NCI-H524 treated with DMSO at 0.1 percent for 48 hours (cell line): ENCODE results near the gene ABLIM1.

Source experiments
- DNase-seq: peaks from one replicate; lab custom pipeline; 2025; lab: John Stamatoyannopoulos, UW

Gene ABLIM1

GRCh38 chr10:114623661-114624294, 34.3 kb downstream of the ABLIM1 start:
- DNase-seq, result no peak

- no peak for DNase-seq
These were observed 34.9 kb downstream of the ABLIM1 start for GRCh38 chr10:114623155-114623554.

GRCh38 chr10:114618722-114619121, 39.4 kb downstream of the ABLIM1 start:
- DNase-seq, result no peak

GRCh38 chr10:114616516-114616915, 41.6 kb downstream of the ABLIM1 start:
- DNase-seq, result no peak

- DNase-seq, result no peak
These were observed 42.0 kb downstream of the ABLIM1 start for GRCh38 chr10:114616103-114616502.

- DNase-seq, result no peak
These were observed 42.5 kb downstream of the ABLIM1 start for GRCh38 chr10:114615600-114616007.

GRCh38 chr10:114613237-114613979, 44.7 kb downstream of the ABLIM1 start:
- DNase-seq, result no peak

GRCh38 chr10:114611617-114612016, 46.5 kb downstream of the ABLIM1 start:
- peak; percentile 14 for DNase-seq

- DNase-seq, result no peak
These were observed 48.3 kb downstream of the ABLIM1 start for GRCh38 chr10:114609518-114610426.

- DNase-seq, result no peak
These were observed 50.6 kb downstream of the ABLIM1 start for GRCh38 chr10:114607358-114607998.

- no peak for DNase-seq
These were observed 52.8 kb downstream of the ABLIM1 start for GRCh38 chr10:114605155-114605797.

GRCh38 chr10:114604357-114605130, 53.5 kb downstream of the ABLIM1 start:
- DNase-seq, result no peak

- no peak for DNase-seq
These were observed 54.1 kb downstream of the ABLIM1 start for GRCh38 chr10:114603948-114604347.

- no peak for DNase-seq
These were observed 54.8 kb downstream of the ABLIM1 start for GRCh38 chr10:114603303-114603702.

- no peak for DNase-seq
These were observed 58.0 kb downstream of the ABLIM1 start for GRCh38 chr10:114600057-114600456.

- no peak for DNase-seq
These were observed 61.3 kb downstream of the ABLIM1 start for GRCh38 chr10:114596793-114597192.

- no peak for DNase-seq
These were observed 64.1 kb downstream of the ABLIM1 start for GRCh38 chr10:114593816-114594468.

GRCh38 chr10:114593240-114593792, 64.8 kb downstream of the ABLIM1 start:
- DNase-seq, result no peak

- no peak for DNase-seq
These were observed 67.1 kb downstream of the ABLIM1 start for GRCh38 chr10:114590993-114591392.

GRCh38 chr10:114584419-114584818, 73.7 kb downstream of the ABLIM1 start:
- no peak for DNase-seq
